NCI-H526 (cell line): Measurements from ENCODE around the gene KANSL1.
"Not testable (repeated sequence)": the region's sequence is repeated elsewhere in the genome, so short reads cannot be mapped to it uniquely, and the experiment has no call there.

Source experiments
- DNase-seq, 2 experiments: peaks; one replicate each; lab custom pipeline; 2025; lab: John Stamatoyannopoulos, UW

KANSL1 gene

GRCh38 chr17:46193626-46194392 is 580 bp upstream of the KANSL1 start:
- DNase-seq: peak; percentile 96 to 100

- peak; percentile 85 to 94 for DNase-seq
These were observed 634 bp downstream of the KANSL1 start for GRCh38 chr17:46192439-46193150.

GRCh38 chr17:46192189-46192438 is 1.1 kb downstream of the KANSL1 start:
- no peak for DNase-seq

- peak; percentile 50 to 71 for DNase-seq
These were observed 1.7 kb downstream of the KANSL1 start for GRCh38 chr17:46191322-46192188.

- DNase-seq: no peak
These were observed 2.5 kb downstream of the KANSL1 start for GRCh38 chr17:46190763-46191162.

GRCh38 chr17:46186827-46187235 is 6.4 kb downstream of the KANSL1 start:
- peak in 1 of 2 experiments; percentile 20 for DNase-seq

GRCh38 chr17:46184696-46185095 is 8.5 kb downstream of the KANSL1 start:
- no peak for DNase-seq

- not testable (repeated sequence) for DNase-seq
These were observed 9.8 kb downstream of the KANSL1 start for GRCh38 chr17:46183383-46183782.

- peak in 1 of 2 experiments; percentile 31 for DNase-seq
These were observed 10.3 kb downstream of the KANSL1 start for GRCh38 chr17:46182961-46183360.

GRCh38 chr17:46181940-46182339 is 11.3 kb downstream of the KANSL1 start:
- DNase-seq: no peak

- DNase-seq: not testable (repeated sequence)
These were observed 11.9 kb downstream of the KANSL1 start for GRCh38 chr17:46181316-46181715.

- no peak for DNase-seq
These were observed 12.3 kb downstream of the KANSL1 start for GRCh38 chr17:46180892-46181274.

GRCh38 chr17:46180185-46180891 is 12.9 kb downstream of the KANSL1 start:
- DNase-seq: not testable (repeated sequence)

- no peak for DNase-seq
These were observed 13.7 kb downstream of the KANSL1 start for GRCh38 chr17:46179375-46179999.

- DNase-seq: no peak
These were observed 14.5 kb downstream of the KANSL1 start for GRCh38 chr17:46178550-46179214.

- no peak for DNase-seq
These were observed 16.3 kb downstream of the KANSL1 start for GRCh38 chr17:46176975-46177374.

GRCh38 chr17:46175891-46176290 is 17.3 kb downstream of the KANSL1 start:
- DNase-seq: no peak

GRCh38 chr17:46173153-46173552 is 20.1 kb downstream of the KANSL1 start:
- no peak for DNase-seq

GRCh38 chr17:46171939-46172338 is 21.3 kb downstream of the KANSL1 start:
- DNase-seq: no peak

- no peak for DNase-seq
These were observed 22.4 kb downstream of the KANSL1 start for GRCh38 chr17:46170639-46171429.
